ENCODE measurements around the gene GLDC.
"Not testable (repeated sequence)": the region's sequence is repeated elsewhere in the genome, so short reads cannot be mapped to it uniquely, and the experiment has no call there.

The GLDC gene

GRCh38 chr9:6633378-6633777 lies 12.2 kb downstream of the GLDC start:
- no peak overlapping the region for H3K27ac ChIP-seq
- TF ChIP-seq ZFX (IDR thresholded peaks at IDR 0.05) (no peak), CTCF (conservative IDR thresholded peaks at IDR 0.05) (no peak)

- TF ChIP-seq CTCF (conservative IDR thresholded peaks at IDR 0.05) (no peak), ZFX (IDR thresholded peaks at IDR 0.05) (no peak)
- H3K27ac ChIP-seq, result no peak overlapping the region
Measured at GRCh38 chr9:6632516-6633183, 12.9 kb downstream of the GLDC start.

- no peak overlapping the region for H3K27ac ChIP-seq
- TF ChIP-seq ZFX (IDR thresholded peaks at IDR 0.05) (no peak), CTCF (conservative IDR thresholded peaks at IDR 0.05) (no peak)
Measured at GRCh38 chr9:6631207-6631512, 14.4 kb downstream of the GLDC start.

GRCh38 chr9:6630502-6631206 lies 14.9 kb downstream of the GLDC start:
- no peak overlapping the region for H3K27ac ChIP-seq

GRCh38 chr9:6628704-6629103 lies 16.8 kb downstream of the GLDC start:
- no peak for TF ChIP-seq ZFX (IDR thresholded peaks at IDR 0.05)
- TF ChIP-seq CTCF (conservative IDR thresholded peaks at IDR 0.05), result no peak
- H3K27ac ChIP-seq, result no peak overlapping the region

More at GRCh38 chr9:6630502-6631206, 14.9 kb downstream of the GLDC start:
- no peak for TF ChIP-seq ZFX (IDR thresholded peaks at IDR 0.05)
- no peak for TF ChIP-seq CTCF (conservative IDR thresholded peaks at IDR 0.05)

- no peak for TF ChIP-seq ZFX (IDR thresholded peaks at IDR 0.05)
- no peak for TF ChIP-seq CTCF (conservative IDR thresholded peaks at IDR 0.05)
- H3K27ac ChIP-seq, result no peak overlapping the region
Measured at GRCh38 chr9:6625363-6625762, 20.2 kb downstream of the GLDC start.

GRCh38 chr9:6622784-6623183 lies 22.7 kb downstream of the GLDC start:
- not testable (repeated sequence) for H3K27ac ChIP-seq

- no peak for TF ChIP-seq ZFX (IDR thresholded peaks at IDR 0.05)
- no peak for TF ChIP-seq CTCF (conservative IDR thresholded peaks at IDR 0.05)
- no peak overlapping the region for H3K27ac ChIP-seq
Measured at GRCh38 chr9:6620796-6621195, 24.7 kb downstream of the GLDC start.
